ENCODE measurements around the gene CPN1. TPM values are rescaled to one million over a fixed set of nuclear protein-coding genes. Genes with fewer than 3 reads are reported as not detected.

CPN1 gene
- total RNA-seq, 1 donor from 2014 or later = not detected

- peaks cover 5% of the 10 kb centered on the region for H3K4me1 Mint-ChIP-seq
- no peak overlapping the region for H3K27ac Mint-ChIP-seq (ENCODE audit: unreplicated experiment)
- no peak for DNase-seq (ENCODE audit: low read depth, low spot score)
- TF ChIP-seq CTCF (conservative IDR thresholded peaks at IDR 0.05) = no peak
- no peak overlapping the region for H3K4me3 Mint-ChIP-seq
- H3K36me3 Mint-ChIP-seq (ENCODE audit: low read depth) = no peaks in the 10 kb centered on the region
- H3K27me3 Mint-ChIP-seq (ENCODE audit: low read depth) = no peaks in the 10 kb centered on the region
- no peaks in the 10 kb centered on the region for H3K9me3 Mint-ChIP-seq
These were observed 37.9 kb downstream of the CPN1 start for GRCh38 chr10:100043796-100044195.

- no peak for TF ChIP-seq CTCF (conservative IDR thresholded peaks at IDR 0.05)
- Mint-ChIP-seq H3K4me3 (no peak overlapping the region), H3K9me3 (no peaks in the 10 kb centered on the region), H3K4me1 (peaks cover 5% of the 10 kb centered on the region), H3K27me3 (ENCODE audit: low read depth) (no peaks in the 10 kb centered on the region), H3K36me3 (ENCODE audit: low read depth) (no peaks in the 10 kb centered on the region), H3K27ac (ENCODE audit: unreplicated experiment) (no peak overlapping the region)
- DNase-seq (ENCODE audit: low read depth, low spot score) = no peak
These were observed 38.3 kb downstream of the CPN1 start for GRCh38 chr10:100043344-100043743.

GRCh38 chr10:100041306-100042002 lies 40.2 kb downstream of the CPN1 start:
- TF ChIP-seq CTCF (conservative IDR thresholded peaks at IDR 0.05) = no peak
- H3K4me3 Mint-ChIP-seq = no peak overlapping the region
- DNase-seq (ENCODE audit: low read depth, low spot score) = no peak
- H3K27ac Mint-ChIP-seq (ENCODE audit: unreplicated experiment) = no peak overlapping the region
- peaks cover 5% of the 10 kb centered on the region for H3K4me1 Mint-ChIP-seq
- H3K36me3 Mint-ChIP-seq (ENCODE audit: low read depth) = no peaks in the 10 kb centered on the region
- H3K27me3 Mint-ChIP-seq (ENCODE audit: low read depth) = no peaks in the 10 kb centered on the region
- no peaks in the 10 kb centered on the region for H3K9me3 Mint-ChIP-seq

- Mint-ChIP-seq H3K4me1 (no peaks in the 10 kb centered on the region), H3K4me3 (no peak overlapping the region), H3K9me3 (no peaks in the 10 kb centered on the region), H3K27me3 (ENCODE audit: low read depth) (no peaks in the 10 kb centered on the region), H3K36me3 (ENCODE audit: low read depth) (no peaks in the 10 kb centered on the region), H3K27ac (ENCODE audit: unreplicated experiment) (no peak overlapping the region)
- no peak for TF ChIP-seq CTCF (conservative IDR thresholded peaks at IDR 0.05)
- DNase-seq (ENCODE audit: low read depth, low spot score) = no peak
These were observed 43.1 kb downstream of the CPN1 start for GRCh38 chr10:100038561-100039071.

- no peak overlapping the region for H3K27ac Mint-ChIP-seq (ENCODE audit: unreplicated experiment)
These were observed 43.8 kb downstream of the CPN1 start for GRCh38 chr10:100037758-100038315.

More at GRCh38 chr10:100037758-100038315, 43.8 kb downstream of the CPN1 start:
- no peak for DNase-seq (ENCODE audit: low read depth, low spot score)
- H3K36me3 Mint-ChIP-seq (ENCODE audit: low read depth) = no peaks in the 10 kb centered on the region
- H3K4me3 Mint-ChIP-seq = no peak overlapping the region
- H3K9me3 Mint-ChIP-seq = no peaks in the 10 kb centered on the region
- H3K4me1 Mint-ChIP-seq = no peaks in the 10 kb centered on the region
- TF ChIP-seq CTCF (conservative IDR thresholded peaks at IDR 0.05) = no peak
- H3K27me3 Mint-ChIP-seq (ENCODE audit: low read depth) = no peaks in the 10 kb centered on the region
